ENCODE results near the gene ROR1.

ROR1 gene

GRCh38 chr1:64077281-64077940, 303.6 kb downstream of the ROR1 start:
- TF ChIP-seq CTCF (conservative IDR thresholded peaks at IDR 0.05; ENCODE audit: low read depth, low read length), result no peak
- no peak overlapping the region for H3K4me3 ChIP-seq (ENCODE audit: low read length)
- DNase-seq (ENCODE audit: low read depth), result no peak

GRCh38 chr1:64080941-64081562, 307.2 kb downstream of the ROR1 start:
- no peak for TF ChIP-seq CTCF (conservative IDR thresholded peaks at IDR 0.05; ENCODE audit: low read depth, low read length)
- no peak overlapping the region for H3K4me3 ChIP-seq (ENCODE audit: low read length)
- DNase-seq (ENCODE audit: low read depth), result no peak

- no peak for TF ChIP-seq CTCF (conservative IDR thresholded peaks at IDR 0.05; ENCODE audit: low read depth, low read length)
- no peak overlapping the region for H3K4me3 ChIP-seq (ENCODE audit: low read length)
- peak; percentile 56 for DNase-seq (ENCODE audit: low read depth)
Measured at GRCh38 chr1:64082459-64082858, 308.6 kb downstream of the ROR1 start.

GRCh38 chr1:64084451-64084850, 310.6 kb downstream of the ROR1 start:
- no peak for TF ChIP-seq CTCF (conservative IDR thresholded peaks at IDR 0.05; ENCODE audit: low read depth, low read length)
- H3K4me3 ChIP-seq (ENCODE audit: low read length), result no peak overlapping the region
- DNase-seq (ENCODE audit: low read depth), result no peak

GRCh38 chr1:64087768-64088167, 314.0 kb downstream of the ROR1 start:
- no peak overlapping the region for H3K4me3 ChIP-seq (ENCODE audit: low read length)
- no peak for TF ChIP-seq CTCF (conservative IDR thresholded peaks at IDR 0.05; ENCODE audit: low read depth, low read length)
- DNase-seq (ENCODE audit: low read depth), result no peak

GRCh38 chr1:64090436-64090835, 316.6 kb downstream of the ROR1 start:
- DNase-seq (ENCODE audit: low read depth), result no peak
- no peak overlapping the region for H3K4me3 ChIP-seq (ENCODE audit: low read length)
- TF ChIP-seq CTCF (conservative IDR thresholded peaks at IDR 0.05; ENCODE audit: low read depth, low read length), result no peak

- DNase-seq (ENCODE audit: low read depth), result no peak
- no peak for TF ChIP-seq CTCF (conservative IDR thresholded peaks at IDR 0.05; ENCODE audit: low read depth, low read length)
- H3K4me3 ChIP-seq (ENCODE audit: low read length), result no peak overlapping the region
Measured at GRCh38 chr1:64092851-64093371, 319.1 kb downstream of the ROR1 start.
